HG03095 (cell line): ENCODE measurements around the gene PACSIN2.
"Not testable (repeated sequence)": the region's sequence is repeated elsewhere in the genome, so short reads cannot be mapped to it uniquely, and the experiment has no call there.

Experiments used
- ATAC-seq: cut with Tn5 transposase; IDR thresholded peaks from one replicate; pipeline ENCODE4 v1.9.1; 2021; ENCODE audit warnings: moderate library complexity; ENCODE audit not compliant: unreplicated experiment

Gene PACSIN2

DNA sequence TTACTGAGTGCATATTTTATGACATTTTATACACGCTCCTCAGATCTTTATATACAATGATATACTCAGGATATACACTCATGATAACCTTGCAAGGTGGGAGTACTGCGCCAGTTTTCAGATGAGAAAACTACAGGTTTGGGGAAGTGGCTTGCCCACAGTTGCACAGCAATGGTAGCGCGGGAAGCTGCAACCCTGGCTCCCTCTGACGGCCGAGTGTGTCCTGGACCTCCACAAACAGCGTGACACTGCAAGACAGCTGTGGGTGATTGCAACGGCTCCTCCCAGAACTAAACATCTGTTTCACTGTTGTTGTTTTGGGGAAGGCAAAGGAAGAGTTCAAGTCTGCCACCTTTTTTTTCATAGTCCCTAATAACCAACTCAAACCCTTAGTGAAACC, 47.0 kb downstream of the PACSIN2 start:
- no peak for ATAC-seq

DNA sequence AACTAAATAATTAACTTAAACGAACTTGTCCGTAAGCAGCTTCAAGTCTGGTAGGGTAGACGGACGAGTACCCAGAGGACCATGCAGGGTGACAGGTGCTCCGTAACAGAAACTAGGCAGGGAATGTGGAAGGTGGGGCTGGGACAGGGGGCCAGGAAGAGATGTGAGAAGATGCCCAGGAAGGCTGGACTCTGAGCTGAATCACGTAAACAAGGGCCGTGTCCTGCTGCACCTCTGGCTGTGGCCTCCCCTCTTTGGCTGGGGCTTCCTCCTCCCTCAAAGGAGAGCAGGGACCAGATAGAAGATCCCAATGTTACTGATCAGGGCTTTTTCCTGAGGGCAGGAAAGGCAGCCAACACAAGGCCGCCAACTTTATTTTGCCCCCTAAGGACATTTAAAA, 47.9 kb downstream of the PACSIN2 start:
- no peak for ATAC-seq

DNA sequence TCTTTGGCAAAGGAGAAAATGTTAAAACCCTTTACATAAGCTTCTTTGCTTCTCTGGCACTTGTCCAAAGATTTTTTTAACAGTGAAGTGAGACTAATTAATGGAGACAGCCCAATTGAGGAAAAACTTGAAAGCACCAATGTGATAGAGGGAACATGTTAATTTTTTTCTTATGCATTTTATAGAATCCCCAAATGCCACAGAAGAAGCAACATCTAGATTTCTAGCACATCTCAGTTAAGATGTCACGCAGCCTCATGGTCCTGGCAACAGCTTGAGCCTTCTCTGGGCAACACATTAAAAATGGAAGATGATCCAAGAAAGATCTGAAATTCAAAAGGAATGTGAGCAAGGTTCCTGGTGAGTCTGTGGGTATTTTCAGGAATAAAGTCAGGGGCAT, 48.5 kb downstream of the PACSIN2 start:
- ATAC-seq: no peak

DNA sequence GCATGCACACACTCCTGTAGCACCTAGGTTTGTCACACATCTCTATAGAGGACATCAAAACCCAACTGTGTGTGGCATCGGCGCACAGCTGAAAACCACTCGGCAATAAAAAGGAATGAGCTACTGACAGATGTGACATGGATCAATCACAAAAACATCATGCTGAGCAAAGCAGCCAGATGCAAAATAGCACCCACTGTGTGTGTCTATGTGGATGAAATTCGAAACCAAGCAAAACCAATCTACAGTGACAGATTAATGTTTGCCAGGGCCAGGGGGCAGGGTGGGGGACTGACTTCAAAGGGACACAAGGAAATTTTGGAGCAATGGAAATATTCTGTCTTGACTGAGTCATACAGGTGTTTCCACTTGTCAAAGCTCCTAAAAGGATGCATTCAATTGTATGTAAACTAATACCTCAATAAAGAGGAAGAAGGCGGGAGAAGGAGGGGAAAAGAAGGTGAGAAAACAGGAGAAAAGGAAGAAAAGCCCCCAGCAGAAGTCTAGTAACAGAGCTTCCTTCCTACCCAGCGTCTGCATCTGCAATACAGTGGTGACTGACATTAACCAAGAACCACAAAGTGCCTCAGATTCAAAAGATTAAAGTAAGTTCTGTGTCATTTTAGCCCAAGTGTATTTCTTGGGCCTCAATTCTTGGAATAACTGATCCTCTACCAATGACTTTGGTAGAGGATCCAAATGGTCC, 49.8 kb downstream of the PACSIN2 start:
- ATAC-seq: no peak

DNA sequence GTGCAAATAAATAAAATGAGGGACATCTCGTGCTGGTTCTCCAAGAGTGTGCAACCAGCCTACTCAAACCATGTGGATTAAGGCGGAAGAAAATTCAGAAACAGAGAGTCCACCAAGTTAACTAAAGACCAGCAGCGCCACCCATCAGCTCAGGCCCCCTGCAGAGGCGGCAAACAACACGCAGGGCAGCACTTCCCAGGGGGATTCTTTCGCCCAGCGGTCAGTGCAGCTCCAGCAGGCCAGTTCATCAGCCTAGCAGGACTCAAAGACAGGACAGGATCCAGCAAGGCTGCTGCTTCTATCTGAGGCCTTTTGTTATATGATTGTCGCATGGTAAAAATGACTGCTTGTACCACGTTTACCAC, 51.7 kb downstream of the PACSIN2 start:
- ATAC-seq: no peak

DNA sequence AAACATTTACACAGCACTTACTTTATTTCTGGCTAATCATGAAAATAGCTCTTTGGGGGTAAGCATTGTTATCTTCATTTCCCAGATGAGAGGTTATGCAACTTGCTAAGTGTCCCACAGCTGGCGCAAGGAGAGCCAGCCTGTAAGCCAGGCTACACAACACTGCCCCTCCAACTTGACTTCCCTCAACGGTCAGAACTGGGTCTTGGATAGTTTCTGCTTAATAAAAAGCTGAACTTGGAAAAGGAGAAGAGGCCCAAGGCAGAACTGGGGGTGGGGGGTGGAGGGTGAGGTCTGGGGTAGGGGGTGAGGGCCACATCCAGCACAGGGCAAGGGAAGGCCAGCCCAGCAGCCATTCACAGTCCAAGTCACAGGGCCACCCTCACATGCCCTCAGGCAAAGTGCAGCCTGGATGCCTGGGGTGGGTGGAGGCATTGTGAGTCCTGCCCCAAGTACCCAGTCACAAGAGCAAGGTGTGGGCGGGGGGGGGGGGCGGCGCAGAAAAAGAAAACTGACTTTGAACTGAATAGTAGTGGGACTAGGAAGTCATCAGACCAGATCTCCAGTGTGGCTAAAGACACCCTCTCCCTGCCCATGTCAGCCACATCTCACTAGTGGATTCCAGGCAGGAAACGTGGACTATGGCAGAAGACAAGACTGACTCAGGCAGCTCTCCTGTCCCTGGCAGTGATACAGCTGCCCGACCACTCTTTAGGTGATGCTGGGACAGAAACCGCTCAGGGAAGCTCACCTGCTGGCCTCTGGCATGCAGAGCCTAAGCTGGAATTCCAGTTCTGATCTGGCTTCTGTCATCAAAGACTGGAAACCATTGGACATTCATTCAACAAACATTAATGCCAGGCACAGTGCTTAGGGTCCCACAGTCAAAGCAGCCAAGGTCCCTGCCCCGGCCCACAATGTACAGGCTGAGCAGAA, 52.4 kb downstream of the PACSIN2 start:
- no peak for ATAC-seq

DNA sequence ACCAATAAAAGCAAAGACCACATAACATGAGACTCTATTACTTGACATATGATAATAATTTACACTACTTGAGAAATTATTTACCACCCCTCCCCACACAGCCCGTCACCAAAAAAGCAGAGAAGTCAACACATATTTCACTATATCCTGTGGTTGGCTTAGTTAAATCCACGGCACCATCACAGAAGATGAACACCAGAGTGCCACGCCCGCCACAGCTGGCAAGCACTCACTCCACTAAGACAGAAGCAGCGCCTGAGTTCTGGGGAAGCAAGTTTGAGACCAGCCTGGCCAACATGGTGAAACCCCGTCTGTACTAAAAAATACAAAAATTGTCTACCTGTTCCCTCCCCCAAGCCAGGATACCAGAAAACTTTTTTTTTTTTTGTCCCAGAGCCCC, 53.1 kb downstream of the PACSIN2 start:
- no peak for ATAC-seq

DNA sequence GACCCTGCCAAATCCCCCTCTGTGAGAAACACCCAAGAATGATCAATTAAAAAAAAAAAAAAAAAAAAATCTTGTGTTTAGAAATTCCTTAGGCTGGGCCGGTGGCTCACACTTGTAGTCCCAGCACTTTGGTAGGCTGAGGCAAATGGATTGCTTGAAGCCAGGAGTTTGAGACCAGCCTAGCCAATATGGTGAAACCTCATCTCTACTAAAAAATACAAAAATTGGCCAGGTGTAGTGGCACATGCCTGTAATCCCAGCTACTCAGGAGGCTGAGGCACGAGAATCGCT, 53.6 kb downstream of the PACSIN2 start:
- not testable (repeated sequence) for ATAC-seq

DNA sequence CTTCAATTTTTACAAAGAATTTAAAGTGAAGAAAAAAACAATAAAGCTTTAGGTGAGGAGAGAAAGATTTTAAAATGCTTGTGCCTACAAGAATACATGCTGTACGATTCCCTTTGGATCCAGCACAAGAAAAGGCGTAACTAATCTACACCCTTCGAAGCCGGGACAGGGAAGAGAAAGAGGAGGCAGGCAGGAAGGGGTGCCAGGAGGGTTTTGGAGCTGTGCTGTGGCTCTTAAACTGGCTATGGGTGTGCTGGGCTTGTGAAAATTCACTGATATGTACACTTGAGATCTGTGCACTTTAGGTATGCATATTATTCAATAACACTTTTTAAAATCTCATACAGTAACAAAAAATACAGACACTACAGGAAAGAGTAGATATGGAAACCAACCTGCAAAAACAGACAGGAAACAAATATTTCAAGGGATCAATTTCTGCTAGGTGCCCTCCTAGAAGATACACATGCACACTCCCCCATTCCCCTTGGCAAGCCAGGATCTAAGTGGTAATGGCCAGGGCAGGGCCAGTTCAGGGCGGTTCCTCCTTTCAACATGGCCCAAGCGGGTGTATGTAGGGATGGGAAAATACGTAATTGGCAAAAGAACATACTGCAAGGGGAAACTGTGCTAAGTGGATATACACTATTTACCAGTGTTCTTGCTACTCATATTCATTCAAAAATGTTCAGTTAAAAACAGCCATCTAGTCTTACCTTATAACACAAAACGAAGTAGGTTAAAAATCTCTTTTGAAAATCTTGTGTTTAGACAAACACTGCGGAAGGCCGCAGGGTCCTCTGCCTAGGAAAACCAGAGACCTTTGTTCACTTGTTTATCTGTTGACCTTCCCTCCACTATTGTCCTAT, 54.2 kb downstream of the PACSIN2 start:
- ATAC-seq: no peak

DNA sequence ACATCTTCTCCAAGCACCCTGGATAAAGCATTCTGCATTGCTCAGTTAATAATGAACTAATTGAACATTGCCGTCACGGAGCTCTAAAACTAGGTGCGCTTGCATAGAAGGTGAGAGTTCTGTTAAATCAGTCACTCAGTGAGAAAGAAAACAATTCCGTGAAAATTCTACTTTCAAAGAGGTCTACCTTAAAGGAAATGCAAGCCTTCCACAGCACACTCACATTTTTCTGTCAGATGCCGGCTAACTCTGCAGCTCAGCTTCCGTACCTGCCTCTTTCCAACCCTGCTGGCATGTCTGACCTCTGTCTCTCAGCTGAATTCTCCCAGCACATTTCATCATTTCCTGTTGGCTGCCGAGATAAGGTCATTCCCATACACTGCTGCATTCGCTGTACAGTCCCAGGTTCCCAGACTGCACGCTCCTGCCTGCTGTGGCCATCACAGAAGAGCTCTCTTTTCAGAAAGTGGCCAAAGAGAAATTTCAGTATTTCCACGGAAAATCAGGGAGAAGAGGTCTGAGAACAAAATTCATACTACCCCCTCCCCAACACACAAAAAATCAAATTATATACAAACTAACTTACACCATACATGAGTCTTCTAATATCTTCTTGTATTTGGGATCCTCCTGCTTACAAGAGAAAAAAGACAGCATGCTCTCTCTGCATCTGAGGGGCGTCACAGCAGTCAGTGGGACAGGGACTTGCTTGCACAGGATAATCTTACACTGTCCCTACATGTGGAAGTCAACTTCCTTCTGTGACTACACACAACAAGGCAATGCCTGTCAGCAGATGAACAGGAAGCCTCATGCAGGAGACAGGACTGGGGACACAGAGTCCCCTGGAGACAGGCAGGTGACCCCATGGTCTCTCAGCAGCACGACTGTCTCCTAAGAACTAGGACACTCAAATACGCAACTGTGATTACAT, 55.1 kb downstream of the PACSIN2 start:
- no peak for ATAC-seq

DNA sequence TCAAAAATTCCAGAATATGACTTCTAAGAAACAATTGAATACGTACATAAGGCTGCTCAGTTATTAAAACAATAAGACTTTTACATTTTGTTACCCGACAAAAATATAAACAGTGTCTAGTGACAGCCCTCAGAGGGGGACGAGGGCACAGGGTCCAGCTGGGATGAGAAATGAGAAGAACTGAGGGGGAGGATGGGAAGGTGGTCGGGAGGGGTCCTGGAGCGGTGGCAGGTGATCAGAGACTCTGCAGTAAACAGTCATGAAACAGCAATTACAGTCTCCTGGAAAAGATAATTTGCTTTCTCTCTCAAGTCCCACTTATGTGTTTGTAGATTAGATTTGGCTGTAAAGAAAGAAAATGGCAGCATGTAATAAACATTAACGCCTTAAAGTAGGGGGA, 56.0 kb downstream of the PACSIN2 start:
- ATAC-seq: no peak

DNA sequence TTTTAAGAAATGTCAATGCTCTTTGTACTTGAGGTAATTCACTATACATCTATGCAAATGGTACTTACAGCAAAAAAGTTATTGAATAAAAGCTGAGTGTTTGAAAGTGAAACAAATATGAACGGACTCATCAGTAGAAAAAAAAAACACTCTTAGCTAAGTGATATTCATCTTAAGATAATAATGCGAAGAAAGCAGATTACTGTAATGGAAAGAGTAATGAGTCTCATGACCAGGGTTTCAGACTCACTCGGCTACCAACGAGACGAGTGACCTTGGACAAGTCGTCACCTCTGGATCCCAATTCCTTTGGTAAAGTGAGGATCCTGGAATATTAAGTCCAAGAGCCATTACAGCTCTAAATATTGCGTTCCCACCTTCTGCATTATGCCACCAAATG, 57.0 kb downstream of the PACSIN2 start:
- no peak for ATAC-seq

DNA sequence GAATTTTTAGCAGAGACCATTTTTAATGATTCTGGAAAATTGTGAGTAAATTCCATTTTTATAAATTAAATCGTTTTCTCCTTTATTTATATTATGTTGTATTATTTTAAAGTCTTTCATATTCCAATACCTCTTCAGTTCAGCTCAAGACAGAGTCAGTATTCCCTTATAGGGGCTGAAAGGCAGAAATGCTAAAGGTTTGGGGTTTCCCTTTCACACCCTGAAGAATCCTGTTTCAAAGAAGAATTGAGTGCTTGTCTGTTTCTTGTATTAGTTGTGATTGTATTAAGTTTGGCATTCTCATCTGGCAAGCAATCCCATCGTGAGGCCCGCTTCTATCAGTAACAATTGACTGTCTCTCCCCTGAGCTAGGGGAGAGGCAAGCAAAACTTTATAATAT, 57.4 kb downstream of the PACSIN2 start:
- no peak for ATAC-seq

DNA sequence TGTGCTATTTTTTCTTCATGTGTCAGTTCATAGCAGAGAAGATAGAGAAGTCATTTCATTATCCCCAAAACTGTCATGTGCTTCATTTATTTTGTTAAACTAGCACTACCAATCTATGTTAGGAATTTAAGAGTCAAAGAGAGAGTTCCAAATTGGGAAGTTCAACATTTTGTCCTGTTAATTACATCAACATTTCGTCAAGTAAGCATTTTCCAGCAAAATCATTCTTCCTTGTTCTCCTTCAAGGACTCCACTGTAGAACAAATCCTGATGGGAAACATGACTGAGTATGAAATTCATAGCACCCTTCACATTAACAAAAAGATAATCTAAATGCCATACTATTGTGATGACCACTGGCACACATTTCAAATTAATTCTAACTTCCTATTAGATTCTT, 59.1 kb downstream of the PACSIN2 start:
- ATAC-seq: no peak

DNA sequence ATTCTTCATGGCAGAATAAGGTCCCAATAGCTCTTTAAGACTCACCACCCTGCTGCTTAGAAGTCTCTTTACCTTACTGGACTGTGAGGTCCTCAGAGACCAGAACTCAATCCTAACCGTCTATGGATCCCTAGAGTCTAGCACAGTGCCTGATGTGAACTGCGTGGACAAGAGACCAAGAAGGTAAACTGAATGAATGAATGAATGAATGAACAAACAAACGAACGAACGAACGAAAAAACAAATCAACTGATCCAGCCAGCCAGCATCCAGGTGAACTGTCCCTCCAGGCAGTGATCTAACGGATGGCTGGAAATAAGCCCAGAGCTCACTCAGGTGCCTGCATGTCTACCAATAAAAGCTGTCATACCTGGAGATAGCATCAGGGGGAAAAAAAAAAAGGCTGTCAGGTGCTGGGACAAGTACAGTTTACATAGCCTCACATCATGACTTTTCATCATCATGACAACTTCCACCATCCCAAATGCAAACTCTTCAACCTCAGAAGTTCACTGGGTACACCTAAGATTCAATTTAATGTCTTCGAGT, 59.8 kb downstream of the PACSIN2 start:
- ATAC-seq: no peak

DNA sequence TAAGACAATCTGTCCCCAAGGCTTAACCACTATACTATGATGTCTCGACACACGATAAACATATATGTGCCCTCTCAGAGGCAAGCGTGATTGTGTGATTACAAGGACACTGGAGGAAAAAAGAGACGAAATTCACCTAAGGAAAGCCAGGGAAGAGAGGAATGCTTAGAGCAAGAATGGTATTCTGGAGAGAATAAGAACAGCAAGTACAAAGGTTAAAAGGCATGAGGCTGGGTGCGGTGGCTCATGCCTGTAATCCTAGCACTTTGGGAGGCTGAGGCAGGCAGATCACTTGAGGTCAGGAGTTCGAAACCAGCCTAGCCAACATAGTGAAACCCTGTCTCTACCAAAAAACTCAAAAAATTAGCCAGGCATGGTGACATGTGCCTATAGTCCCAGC, 61.2 kb downstream of the PACSIN2 start:
- ATAC-seq: not testable (repeated sequence)

DNA sequence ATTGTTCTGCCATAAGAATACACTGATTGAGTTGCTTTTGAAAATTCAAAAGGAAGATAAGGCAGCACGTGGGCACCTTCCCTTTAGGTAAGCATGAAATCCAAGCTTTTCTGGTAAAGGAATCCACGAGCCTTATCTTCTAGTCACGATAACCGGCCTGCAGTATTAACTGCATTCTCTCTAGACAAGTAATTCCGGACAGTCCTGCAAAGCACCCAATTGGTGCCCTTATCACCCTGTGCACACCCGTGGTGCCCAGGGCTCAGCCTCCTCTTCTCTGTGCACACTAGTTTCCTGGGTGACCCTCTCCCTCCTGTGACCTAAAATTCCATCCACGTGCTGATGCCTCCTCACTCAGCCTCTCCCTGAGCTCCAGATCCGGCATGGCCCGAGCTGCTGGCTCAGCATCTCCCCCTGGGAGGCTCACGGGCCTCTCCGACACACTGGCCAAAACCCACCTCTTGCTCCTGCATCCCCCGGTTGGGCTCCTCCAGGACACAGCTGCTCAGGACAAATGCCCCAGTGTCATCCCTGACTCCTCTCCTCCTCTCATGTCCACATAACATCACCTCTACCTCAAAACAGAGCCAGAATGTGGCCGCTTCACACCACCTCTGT, 63.7 kb downstream of the PACSIN2 start:
- no peak for ATAC-seq

DNA sequence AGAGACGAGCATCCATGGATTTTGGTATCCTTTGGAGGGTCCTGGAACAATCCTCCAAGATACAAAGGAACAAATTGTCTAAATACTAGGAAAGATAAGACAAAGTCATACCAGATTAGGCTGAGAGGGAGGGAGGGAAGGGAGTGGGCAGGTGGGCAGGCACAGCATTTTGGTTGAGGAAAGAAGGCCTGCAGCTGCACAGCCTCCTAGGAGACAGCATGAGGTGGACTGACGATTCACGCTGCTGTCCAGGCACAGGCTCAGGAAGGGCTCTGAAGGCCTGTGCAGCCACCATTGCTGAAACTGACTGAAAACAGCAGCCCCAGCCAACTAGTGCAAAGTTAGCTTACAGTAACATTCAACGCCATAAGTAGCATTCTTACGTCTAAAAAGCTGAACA, 64.7 kb downstream of the PACSIN2 start:
- no peak for ATAC-seq

DNA sequence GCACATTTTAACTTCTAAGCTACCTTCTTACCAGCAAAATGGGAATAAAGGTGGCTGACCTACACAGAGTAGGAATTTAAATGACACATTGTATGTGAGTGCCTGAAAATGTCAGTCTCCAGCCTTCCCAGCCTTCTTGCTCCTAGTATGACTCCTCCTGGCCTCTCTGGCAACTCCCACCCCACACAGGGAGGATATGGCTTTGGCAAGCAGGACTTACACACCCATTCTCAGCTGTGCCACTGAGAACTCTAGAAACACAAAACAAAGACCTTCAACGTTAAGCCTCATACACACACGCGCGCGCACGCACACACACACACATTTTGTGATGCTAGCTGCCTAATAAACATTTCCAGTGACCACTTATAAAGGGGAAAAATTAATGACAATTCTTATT, 65.8 kb downstream of the PACSIN2 start:
- ATAC-seq: no peak

DNA sequence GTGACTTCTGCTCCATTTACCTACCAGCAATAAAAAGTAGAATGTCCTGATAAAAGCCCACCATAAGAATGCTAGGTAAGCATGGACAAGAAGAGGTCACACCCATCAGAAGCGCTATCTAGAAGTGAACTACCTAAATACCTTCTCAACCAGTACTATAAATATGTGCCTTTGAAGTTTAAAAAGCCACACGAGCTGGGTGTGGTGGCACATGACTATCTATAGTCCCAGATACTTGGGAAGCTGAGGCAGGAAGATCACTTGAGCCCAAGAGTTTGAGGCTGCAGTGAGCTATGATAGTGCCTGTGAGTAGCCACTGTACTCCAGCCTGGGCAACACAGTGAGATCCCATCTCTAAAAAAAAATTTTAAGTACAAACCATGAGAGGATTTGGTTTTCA, 66.7 kb downstream of the PACSIN2 start:
- no peak for ATAC-seq
